Fibroblast of the aortic adventitia (primary cell): Measurements from ENCODE around the gene PFDN4. TPM values are rescaled to one million over a fixed set of nuclear protein-coding genes. Genes with fewer than 3 reads are reported as not detected.
A peak's percentile ranks its signal among the peaks of the same experiment; 100 is the strongest.

Source experiments
- DNase-seq: peaks from one replicate; pipeline ENCODE4 v3.0.0-alpha.2; 2010; ENCODE audit warnings: low read depth
- H3K4me3 ChIP-seq: 2 replicates; pipeline ENCODE4 v1.5.1; 2011; ENCODE audit warnings: low read depth, mild to moderate bottlenecking, control low read depth, low read length, moderate library complexity
- total RNA-seq: library from RNA; depleted of rRNA; stranded (reverse); fragments of >200 nt; gene quantifications from 2 replicates; pipeline ENCODE4 v1.2.3, GENCODE V29; 2012; ENCODE audit warnings: low replicate concordance
- TF ChIP-seq, protein P1 (sequence below): IDR thresholded peaks from 2 replicates; pipeline ENCODE4 v1.5.1; 2011; ENCODE audit warnings: mild to moderate bottlenecking, low read length, control low read depth, inconsistent platforms; ENCODE audit not compliant: insufficient read depth

PFDN4 gene
- total RNA-seq, 1 donor: 149 TPM

DNA sequence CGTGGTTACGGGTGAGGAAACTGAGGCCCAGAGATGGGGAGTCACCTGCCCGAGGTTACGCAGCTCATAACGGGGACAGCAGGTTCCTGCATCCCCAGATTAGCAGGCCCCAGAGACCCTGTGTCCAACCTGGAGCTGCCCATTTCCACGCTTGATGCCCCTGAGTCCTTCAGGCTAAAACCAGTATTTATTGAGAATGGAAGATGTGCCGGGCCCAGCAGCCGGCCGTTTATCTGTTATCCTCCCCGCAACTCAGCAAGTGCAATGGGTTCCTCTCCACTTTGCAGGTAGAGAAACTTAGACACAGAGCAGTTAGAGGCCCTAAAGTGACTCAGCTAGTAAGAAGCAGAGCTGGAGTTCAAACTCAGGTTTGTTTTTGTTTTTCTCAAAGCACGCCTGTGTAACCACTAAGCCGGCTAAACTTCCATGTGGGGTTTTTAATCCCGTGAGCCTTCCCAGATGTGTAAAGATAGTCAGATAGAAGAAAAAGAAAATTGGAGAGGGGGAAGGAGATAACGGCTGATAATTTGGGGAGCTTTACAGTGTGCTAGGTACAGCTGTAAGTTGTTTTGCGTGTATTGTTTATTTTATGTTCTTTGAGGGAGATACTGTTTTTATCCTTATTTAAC, 775 bp downstream of the PFDN4 start:
- TF ChIP-seq, protein P1, sequence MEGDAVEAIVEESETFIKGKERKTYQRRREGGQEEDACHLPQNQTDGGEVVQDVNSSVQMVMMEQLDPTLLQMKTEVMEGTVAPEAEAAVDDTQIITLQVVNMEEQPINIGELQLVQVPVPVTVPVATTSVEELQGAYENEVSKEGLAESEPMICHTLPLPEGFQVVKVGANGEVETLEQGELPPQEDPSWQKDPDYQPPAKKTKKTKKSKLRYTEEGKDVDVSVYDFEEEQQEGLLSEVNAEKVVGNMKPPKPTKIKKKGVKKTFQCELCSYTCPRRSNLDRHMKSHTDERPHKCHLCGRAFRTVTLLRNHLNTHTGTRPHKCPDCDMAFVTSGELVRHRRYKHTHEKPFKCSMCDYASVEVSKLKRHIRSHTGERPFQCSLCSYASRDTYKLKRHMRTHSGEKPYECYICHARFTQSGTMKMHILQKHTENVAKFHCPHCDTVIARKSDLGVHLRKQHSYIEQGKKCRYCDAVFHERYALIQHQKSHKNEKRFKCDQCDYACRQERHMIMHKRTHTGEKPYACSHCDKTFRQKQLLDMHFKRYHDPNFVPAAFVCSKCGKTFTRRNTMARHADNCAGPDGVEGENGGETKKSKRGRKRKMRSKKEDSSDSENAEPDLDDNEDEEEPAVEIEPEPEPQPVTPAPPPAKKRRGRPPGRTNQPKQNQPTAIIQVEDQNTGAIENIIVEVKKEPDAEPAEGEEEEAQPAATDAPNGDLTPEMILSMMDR: no peak
- peak overlapping the region; percentile 97 for H3K4me3 ChIP-seq
- DNase-seq: peak; percentile 55

DNA sequence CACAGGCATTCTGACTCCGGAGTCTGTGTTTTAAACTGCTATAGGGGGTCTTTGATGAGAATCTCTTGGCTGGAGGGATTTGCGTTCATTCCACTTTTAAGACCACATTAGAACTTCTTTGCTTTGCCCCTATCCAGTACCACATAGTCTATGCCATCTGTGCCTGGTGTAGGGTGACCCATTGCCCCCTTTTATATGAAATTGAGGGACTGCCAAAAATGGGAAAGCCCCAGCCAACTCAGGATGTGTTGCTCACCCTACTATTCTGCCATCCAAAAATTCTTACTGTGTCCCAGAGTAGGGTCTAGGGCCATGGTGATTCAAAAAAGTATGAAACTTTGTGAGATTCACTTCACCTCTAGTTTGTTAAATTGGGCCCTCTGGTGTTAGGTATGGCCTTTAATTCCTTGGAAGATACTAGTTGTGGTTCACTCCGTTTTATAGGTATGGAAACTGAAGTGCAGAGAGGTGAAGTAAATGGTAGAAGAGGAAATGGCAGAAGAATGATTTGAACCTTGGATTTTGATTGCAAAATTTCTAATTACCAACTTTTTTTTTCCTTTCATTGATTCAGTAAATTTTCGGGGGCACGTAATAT, 1.4 kb downstream of the PFDN4 start:
- TF ChIP-seq, protein P1: no peak
- DNase-seq: no peak
- peak overlapping the region; percentile 97 for H3K4me3 ChIP-seq

DNA sequence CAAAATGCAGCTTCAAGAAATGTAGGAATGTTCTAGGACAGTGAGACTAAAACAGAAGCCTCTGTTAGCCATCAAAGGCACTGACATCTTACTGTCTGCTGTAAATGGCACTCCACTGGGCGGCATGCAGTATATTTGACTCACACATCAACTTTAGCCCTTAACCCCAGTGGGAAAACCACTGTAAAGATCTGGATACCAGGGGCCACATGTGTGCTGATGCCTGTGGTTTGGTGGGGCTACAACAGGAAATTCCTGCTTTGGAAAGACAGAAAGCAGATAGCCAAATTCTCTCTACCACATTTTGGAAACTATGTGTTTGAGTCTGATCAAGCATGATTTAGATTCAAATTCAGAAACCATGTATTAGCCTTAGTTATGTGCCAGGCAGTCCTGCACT, 4.3 kb downstream of the PFDN4 start:
- no peak overlapping the region for H3K4me3 ChIP-seq
- peak; percentile 89 for DNase-seq
- TF ChIP-seq, protein P1: no peak

DNA sequence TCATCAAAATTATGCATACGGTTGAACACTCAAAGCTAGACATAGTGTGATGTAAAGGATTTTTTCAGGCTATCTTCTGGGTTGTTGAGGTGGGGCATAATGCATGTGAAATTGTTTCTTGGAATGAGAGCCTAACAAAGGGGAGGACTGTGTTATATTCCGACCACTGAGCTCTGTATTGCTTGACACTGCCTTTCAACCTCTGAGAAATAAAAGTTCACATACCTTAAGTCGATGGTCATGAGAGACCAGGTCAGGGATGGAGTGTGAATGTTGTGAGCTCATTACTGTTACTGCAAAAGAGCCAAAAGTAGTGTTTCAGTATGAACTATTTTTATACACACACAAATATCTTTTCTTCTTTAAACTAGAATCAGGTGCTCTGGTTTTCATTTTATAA, 5.0 kb downstream of the PFDN4 start:
- TF ChIP-seq, protein P1: no peak
- H3K4me3 ChIP-seq: no peak overlapping the region
- DNase-seq: no peak

DNA sequence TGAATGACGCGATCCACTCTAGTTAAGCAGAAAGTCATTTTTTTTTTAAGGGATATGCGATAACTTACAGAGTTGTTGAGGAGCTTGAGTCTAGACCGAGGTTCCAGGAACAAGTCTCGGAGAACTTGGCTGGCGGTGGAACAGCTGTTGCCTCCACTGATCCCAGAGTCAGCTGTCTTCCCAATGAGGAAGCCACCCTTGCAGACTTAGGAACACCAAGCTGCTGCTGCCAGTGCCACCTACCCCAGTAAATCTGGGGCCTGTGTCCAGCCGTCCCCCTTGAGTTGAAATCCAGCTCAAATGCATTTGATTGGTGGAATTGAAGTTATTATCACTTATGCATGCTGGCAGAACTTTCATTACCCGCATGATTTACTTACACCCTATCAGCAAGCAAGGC, 6.7 kb downstream of the PFDN4 start:
- TF ChIP-seq, protein P1: no peak
- DNase-seq: no peak
- H3K4me3 ChIP-seq: no peak overlapping the region

DNA sequence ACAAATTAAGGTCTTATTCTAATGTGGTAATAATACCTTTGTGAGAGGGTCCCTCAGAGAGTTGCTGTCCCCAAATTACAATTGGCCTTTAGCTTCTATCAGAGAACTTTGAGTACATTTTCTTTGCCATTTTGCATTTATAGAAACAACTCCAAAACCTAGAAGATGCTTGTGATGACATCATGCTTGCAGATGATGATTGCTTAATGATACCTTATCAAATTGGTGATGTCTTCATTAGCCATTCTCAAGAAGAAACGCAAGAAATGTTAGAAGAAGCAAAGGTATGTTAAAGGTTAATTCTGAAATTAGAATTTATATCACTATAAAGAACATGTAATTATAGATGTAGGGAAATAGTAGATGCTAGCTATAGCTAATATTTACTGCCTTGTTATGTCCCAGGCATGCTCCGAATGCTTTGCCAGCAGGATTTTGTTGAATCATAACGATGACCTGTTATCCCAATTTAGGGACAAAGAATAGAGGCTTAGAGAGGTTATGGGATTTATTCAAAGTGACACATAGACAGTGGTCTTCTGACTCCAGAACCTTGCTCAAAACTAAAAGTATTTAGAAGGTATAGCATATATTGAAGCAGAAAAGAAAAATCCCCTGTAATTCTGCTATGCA, 7.4 kb downstream of the PFDN4 start:
- H3K4me3 ChIP-seq: no peak overlapping the region
- no peak for DNase-seq
- TF ChIP-seq, protein P1: no peak
